ENCODE data around the gene TMEM238.
"Not testable (repeated sequence)": the region's sequence is repeated elsewhere in the genome, so short reads cannot be mapped to it uniquely, and the experiment has no call there.

TMEM238 gene

DNA sequence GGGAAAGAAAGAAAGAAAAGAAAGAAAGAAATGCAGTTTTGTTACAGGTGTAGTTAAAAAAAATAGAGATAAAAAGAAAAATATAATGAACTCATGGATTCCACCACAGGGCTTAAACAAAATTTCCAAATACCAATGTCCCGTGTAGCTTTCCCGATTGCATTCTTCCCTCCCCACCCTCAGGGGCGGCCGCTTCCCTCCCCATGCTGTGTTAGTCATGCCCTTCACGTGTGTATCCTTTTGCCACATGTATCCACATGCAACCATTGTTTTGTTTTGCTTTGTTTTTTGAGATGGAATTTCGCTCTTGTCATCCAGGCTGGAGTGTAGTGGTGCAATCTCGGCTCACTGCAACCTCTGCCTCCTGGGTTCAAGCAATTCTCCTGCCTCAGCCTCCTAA, 48.0 kb downstream of the TMEM238 start:
- no peak for DNase-seq

DNA sequence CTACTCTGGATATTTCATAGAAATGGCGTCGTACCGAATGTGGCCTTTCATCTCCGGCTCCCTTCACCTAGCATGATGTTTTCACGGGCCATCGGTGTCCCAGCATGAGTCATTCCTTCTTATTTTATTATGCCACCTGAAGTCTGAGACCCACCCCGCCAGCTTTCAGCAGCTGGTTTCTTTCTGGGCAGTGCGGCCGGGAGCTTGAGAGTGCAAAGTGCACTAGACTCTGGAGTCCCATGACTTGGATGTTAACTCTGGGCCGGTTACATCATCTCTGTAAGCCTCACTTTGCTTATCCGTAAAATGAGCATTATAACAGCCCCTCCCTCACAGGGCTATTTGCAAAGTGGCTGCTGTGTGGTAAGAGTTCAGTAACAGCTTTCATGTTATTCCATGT, 50.2 kb downstream of the TMEM238 start:
- DNase-seq = no peak

DNA sequence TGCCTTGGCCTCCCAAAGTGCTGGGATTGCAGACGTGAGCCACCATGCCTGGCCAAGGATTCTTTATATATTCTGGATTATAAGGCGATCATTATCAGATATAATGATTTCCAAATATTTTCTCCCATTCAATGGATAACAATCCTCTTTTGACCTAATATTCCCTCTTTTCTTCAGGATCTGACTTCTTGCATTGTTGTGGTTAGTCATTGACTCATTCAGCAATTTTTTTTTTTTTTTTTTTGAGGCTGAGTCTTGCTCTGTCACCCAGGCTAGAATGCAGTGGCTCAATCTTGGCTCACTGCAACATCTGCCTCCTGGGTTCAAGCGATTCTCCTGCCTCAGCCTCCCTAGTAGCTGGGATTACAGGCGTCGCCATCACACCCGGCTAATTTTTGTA, 54.3 kb downstream of the TMEM238 start:
- DNase-seq = not testable (repeated sequence)
